Prostate gland (tissue), 2 donors: Measurements from ENCODE around the gene CNFN.

Source experiments
- CTCF ChIP-seq, 4 experiments: fragments of 200-600 bp in 2 of 4; fragments of 450-650 bp in 2 of 4; sonication (generic) in 2 of 4; IDR thresholded peaks; 1 replicate in 3 of 4; 2 replicates in 1 of 4; pipeline ENCODE4 v1.5.1; 2016 to 2019; ENCODE audit warnings: antibody characterized with exemption in 4 of 4, mild to moderate bottlenecking in 2 of 4, moderate library complexity in 2 of 4
- POLR2A ChIP-seq: fragments of 450-650 bp; IDR thresholded peaks from one replicate; pipeline ENCODE4 v1.6.1; 2016; ENCODE audit warnings: antibody characterized with exemption, mild to moderate bottlenecking

DNA sequence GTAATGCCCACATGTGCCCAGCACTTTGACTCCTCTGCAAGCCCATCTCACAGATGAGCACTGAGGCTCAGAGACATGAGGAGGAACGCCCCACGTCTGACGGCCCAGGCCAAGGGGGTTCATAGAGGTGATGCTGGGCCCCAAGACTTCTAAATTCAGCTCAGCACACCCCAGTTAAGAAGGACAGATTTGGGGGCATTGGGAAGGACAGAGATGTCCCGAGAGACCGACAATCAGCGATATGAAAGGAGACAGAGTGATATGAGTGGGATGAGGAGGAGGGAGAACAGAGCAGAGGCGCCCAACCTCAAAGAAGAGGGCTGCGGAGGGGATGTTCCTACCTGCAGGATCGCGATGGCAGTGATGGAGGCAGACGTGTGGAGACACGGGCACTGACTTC, at the start of gene CNFN:
- TF ChIP-seq CTCF (IDR thresholded peaks at IDR 0.05) (no peak), POLR2A (no peak)
